ENCODE results near the gene VN1R5. TPM values are rescaled to one million over a fixed set of nuclear protein-coding genes. Genes with fewer than 3 reads are reported as not detected.
"Not testable (repeated sequence)": the region's sequence is repeated elsewhere in the genome, so short reads cannot be mapped to it uniquely, and the experiment has no call there.

The VN1R5 gene
- not detected for total RNA-seq
- long read RNA-seq, result 0 reads

GRCh38 chr1:247255772-247256171 is at the start of gene VN1R5:
VN1R5 (plus strand) TSS chr1:247256072.
- DNase-seq; intact Hi-C loops (cut with DNase I); ATAC-seq (ENCODE audit: poor library complexity): not testable (repeated sequence)

DNA sequence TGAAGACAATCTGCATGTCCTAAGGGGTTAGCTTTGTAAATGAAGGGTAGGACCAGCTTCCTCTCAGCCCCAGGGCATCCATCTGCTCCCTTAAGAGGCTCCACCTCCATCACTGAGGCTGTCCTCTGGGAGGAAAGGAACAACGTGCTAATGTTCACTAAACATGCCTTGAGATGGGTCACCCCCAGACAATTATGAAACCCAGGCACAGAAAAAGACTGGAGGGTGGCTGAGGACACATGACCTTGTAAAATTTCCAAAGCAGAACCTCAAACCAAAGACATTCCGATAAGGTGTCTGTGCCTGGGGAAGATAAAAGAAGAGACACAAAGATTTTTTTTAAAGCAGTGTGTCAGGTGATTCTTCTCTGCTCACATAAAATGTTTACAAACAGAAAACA is 46.5 kb upstream of the VN1R5 start:
- ATAC-seq (ENCODE audit: poor library complexity) (no peak), DNase-seq (no peak)
- intact Hi-C loops (cut with DNase I), result no loop called here

DNA sequence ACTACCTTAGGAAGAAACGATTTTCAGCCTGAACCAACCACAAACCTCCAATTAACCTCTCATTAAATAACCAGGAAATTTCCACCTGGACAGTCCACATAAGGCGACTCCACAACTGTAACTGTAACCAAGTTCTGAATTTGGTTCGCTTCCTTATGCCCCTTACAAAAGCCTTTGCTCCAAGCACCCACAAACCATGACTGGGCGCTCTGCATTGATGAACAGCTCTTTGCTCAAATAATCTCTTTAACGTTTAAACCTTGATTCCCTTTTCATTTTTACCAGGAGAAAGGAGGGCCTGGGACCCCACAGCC is 45.9 kb upstream of the VN1R5 start:
- intact Hi-C loops (cut with DNase I), result no loop called here
- DNase-seq, result no peak
- peak; percentile 7 for ATAC-seq (ENCODE audit: poor library complexity)

DNA sequence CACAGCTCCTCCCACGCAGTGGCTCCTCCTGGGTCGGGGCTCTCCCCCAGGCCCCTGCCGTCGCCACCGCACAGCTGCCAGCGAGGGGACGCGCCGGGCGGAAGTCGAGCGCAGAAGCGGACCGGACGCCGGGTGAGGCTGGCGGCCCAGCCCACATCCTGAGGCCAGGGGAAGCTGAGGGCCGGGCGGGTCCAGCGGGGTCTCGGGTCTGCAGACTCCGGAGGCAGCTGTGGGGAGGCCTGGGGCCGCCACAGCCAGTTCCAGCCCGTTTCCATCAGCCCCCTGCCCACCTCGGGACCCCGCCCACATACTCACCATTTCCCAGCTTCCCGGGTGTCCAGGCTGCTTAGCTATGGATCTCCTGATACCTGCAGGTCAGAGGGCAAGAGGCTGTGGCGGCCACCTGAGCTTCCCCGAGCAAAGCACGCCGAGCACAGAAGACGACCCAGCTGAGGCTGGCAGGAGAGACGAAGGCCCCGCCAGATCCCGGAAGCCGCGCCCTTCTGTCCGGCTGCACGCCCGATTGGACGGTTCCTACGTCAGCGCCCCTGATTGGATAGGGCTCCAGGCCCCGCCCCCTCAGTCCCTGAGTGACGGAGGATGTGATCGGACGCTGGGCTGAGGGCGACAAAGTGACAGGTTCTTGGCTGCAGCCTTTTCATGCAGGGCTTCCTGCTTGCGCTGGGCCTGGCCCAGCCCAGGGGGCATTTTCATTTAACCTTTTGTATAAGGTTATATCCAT is 45.3 kb upstream of the VN1R5 start:
- peak; percentile 99 for DNase-seq
- intact Hi-C loops (cut with DNase I), result no loop called here
- peak; percentile 100 for ATAC-seq (ENCODE audit: poor library complexity)

DNA sequence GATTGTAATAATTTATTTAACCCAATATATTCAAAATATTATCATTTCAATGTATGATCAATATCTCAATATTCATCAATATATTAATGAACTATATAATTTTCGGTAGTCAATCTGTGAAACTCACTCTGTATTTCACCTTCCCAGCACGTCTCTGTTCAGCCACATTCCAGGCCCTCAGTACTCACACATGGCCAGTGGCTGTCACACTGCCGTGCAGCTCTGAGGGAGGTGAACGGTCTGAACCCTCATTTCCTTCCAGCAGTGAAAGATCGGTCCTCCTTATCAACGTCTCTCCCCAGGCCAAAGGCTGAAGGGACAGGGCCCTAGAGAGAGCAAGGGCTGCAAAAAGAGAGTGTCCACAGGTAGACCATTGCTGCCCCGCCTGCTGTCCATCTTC is 44.5 kb upstream of the VN1R5 start:
- ATAC-seq (ENCODE audit: poor library complexity) (no peak), DNase-seq (no peak)
- intact Hi-C loops (cut with DNase I), result no loop called here

- ATAC-seq (ENCODE audit: poor library complexity) (no peak), DNase-seq (no peak)
- intact Hi-C loops (cut with DNase I), result no loop called here
Measured at GRCh38 chr1:247212012-247212411, 43.9 kb upstream of the VN1R5 start.

DNA sequence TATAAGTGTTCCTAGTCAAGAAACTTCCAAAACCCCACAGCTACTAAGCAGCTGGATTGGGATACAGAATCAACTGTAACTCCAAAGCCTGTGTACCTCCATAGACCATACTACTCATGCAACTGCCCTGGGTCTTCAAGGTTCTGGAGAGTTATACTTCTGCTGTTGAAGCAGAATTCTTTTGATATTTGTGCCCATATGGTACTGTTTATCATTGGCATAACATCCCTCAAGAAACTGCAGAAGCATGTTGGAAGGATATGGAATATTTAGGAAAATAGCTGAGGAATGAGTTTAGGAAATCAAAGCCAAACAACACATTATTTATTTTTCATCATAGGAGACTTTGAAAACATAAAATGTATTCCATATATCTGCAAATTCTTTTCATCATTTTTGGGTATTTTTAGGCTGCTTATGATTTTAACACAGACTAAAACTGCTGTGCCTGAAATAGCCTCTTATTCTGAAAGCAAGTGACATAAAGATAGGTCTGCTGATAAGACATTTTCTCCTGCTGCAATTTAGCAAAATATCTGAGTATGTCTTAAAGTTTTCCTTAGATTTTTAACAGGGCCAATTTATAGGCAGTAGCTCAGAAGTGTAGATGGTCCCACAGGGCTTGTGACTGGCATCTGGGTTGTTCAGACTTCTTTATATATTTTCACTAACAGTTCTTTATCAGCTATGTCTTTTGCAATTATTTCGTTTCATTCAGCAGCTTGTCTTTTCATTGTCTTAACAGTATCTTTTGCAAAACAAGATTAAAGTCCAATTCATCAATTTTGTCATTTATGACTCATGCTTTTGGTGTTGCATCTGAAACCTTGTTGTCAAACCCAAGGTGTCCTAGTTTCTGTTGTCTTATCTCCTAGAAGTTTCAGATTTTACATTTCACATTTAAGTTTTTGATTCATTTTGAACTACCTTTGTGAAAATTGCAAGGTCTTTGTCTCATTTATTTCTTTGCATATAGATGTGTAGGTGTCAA is 43.0 kb upstream of the VN1R5 start:
- intact Hi-C loops (cut with DNase I), result no loop called here
- ATAC-seq (ENCODE audit: poor library complexity), result no peak
- DNase-seq, result no peak

GRCh38 chr1:247216261-247216660 is 39.6 kb upstream of the VN1R5 start:
- intact Hi-C loops (cut with DNase I), result no loop called here
- no peak for DNase-seq
- ATAC-seq (ENCODE audit: poor library complexity), result no peak

GRCh38 chr1:247218121-247218651 is 37.7 kb upstream of the VN1R5 start:
- ATAC-seq (ENCODE audit: poor library complexity) (no peak), DNase-seq (no peak)
- intact Hi-C loops (cut with DNase I), result no loop called here

- intact Hi-C loops (cut with DNase I); DNase-seq; ATAC-seq (ENCODE audit: poor library complexity): not testable (repeated sequence)
Measured at GRCh38 chr1:247220280-247220679, 35.6 kb upstream of the VN1R5 start.

- intact Hi-C loops (cut with DNase I), result no loop called here
- DNase-seq, result no peak
- no peak for ATAC-seq (ENCODE audit: poor library complexity)
Measured at GRCh38 chr1:247222840-247223239, 33.0 kb upstream of the VN1R5 start.

DNA sequence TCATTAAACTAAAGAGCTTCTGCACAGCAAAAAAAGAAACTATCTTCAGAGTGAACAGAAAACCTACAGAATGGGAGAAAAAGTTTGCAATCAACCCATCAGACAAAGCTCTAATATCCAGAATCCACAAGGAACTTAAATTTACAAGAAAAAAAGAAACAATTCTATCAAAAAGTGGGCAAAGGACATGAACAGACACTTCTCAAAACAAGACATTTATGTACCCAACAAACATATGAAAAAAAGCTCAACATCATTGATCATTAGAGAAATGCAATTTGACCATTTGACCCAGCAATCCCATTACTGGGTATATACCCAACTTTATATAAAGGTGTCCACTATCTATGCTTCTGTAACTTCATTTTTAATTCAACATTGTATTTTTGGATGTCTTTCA is 31.1 kb upstream of the VN1R5 start:
- ATAC-seq (ENCODE audit: poor library complexity) (no peak), DNase-seq (no peak)
- intact Hi-C loops (cut with DNase I), result no loop called here

GRCh38 chr1:247228133-247228532 is 27.7 kb upstream of the VN1R5 start:
- ATAC-seq (ENCODE audit: poor library complexity) (no peak), DNase-seq (no peak)
- intact Hi-C loops (cut with DNase I), result no loop called here

GRCh38 chr1:247241691-247242090 is 14.2 kb upstream of the VN1R5 start:
- no peak for ATAC-seq (ENCODE audit: poor library complexity)
- DNase-seq, result no peak
- intact Hi-C loops (cut with DNase I), result no loop called here

- intact Hi-C loops (cut with DNase I), result no loop called here
- ATAC-seq (ENCODE audit: poor library complexity) (no peak), DNase-seq (no peak)
Measured at GRCh38 chr1:247243524-247244137, 12.2 kb upstream of the VN1R5 start.

GRCh38 chr1:247246325-247247115 is 9.4 kb upstream of the VN1R5 start:
- ATAC-seq (ENCODE audit: poor library complexity), result no peak
- intact Hi-C loops (cut with DNase I), result no loop called here
- no peak for DNase-seq

- DNase-seq (no peak), ATAC-seq (ENCODE audit: poor library complexity) (no peak)
- intact Hi-C loops (cut with DNase I), result no loop called here
Measured at GRCh38 chr1:247247568-247247967, 8.3 kb upstream of the VN1R5 start.

DNA sequence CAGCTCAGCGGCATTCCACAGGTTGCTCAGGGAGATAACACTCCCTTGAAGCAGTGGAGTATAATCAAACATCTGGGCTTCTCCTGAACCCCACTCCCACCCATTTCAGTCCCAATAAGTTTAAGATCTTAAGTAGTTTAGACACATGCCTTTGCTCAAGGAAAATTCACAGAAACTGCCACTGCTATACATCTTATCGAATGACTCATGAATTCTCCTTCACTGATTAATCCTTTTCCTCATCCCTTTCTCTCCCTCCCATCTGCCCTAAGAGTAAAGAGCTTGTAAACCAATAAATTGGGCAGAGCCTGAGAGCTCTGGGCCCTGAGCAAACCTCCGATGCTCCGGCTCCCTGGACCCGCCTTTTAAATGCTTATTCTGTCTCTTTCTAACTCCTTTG is 10.2 kb downstream of the VN1R5 start:
- DNase-seq (no peak), ATAC-seq (ENCODE audit: poor library complexity) (no peak)
- intact Hi-C loops (cut with DNase I), result no loop called here

All from Right ventricle myocardium superior (tissue), 1 donor.